ENCODE results near the gene KCNK5. TPM values are rescaled to one million over a fixed set of nuclear protein-coding genes. Genes with fewer than 3 reads are reported as not detected.

Gene KCNK5
- total and polyA plus RNA-seq, 9 of the 15 experiments (the other 6 are each of a cell fraction or from before 2014, with no cell fraction given) = 1.5 to 45.8 (median 25.8) TPM

DNA sequence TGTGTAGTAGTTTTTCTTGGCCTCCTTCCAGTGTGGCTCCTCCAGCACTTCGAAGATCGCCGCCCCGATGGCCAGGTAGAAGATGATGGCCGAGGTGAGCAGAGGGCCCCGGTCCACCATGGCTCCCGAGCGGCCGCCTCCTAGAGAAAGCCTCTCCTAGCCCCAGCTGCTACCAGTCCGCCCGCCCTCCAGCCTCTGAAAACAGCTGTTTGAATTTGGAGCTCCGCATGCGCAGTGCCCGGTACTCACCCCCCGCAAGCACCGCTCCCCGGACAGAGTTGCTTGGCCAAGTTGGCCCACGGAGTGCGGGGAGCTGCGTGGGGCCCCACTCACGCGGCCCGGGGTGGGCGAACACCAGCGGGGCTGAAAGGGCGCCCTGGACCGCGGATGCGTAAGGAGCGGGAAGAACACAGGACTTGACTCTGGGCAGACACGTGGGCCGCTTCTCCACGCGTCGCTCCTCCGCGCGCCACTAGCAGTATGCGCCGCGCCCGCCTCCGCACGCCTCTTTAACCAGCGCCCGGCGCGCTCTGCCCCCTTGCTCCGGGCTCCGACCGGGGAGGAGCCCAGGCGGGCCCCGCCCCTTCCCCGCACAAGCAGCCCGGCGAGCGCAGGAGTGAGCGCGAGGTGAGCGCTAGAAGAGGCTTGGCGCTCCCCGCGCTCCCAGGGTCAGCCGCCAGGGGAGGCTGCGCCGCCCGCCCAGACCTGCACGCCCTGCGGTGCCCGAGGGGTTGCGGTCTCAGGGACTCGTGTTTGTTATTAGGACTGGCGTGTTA lies at the start of gene KCNK5 (continued):
- TF ChIP-seq GATAD2B (IDR thresholded peaks at IDR 0.05; ENCODE audit: borderline replicate concordance) (peak; percentile 91; the same call in 1 of the 2 replicates), BRD9 (IDR thresholded peaks at IDR 0.05; ENCODE audit: low read depth, partially characterized antibody) (no peak), ILK (tag; IDR thresholded peaks at IDR 0.05; ENCODE audit: borderline replicate concordance, low read depth) (no peak), DDX20 (tag; IDR thresholded peaks at IDR 0.05; ENCODE audit: low read depth) (no peak), MCM7 (IDR thresholded peaks at IDR 0.05) (no peak), LEF1 (IDR thresholded peaks at IDR 0.05) (0 out of 2 replicates have a peak, but pooled peaks have one; percentile 32), ZNF75A (CRISPR knock-in tag; IDR thresholded peaks at IDR 0.05) (no peak), ZNF695 (CRISPR knock-in tag; IDR thresholded peaks at IDR 0.05) (no peak), CSDE1 (IDR thresholded peaks at IDR 0.05) (no peak), TGIF2 (CRISPR knock-in tag; IDR thresholded peaks at IDR 0.05) (peak; percentile 90; the same call in 1 of the 2 replicates), LARP7 (IDR thresholded peaks at IDR 0.05) (no peak), MTA3 (IDR thresholded peaks at IDR 0.05; ENCODE audit: borderline replicate concordance) (peak; percentile 97), ZFP1 (CRISPR knock-in tag; IDR thresholded peaks at IDR 0.05) (no peak)
- TF ChIP-seq, protein P1, sequence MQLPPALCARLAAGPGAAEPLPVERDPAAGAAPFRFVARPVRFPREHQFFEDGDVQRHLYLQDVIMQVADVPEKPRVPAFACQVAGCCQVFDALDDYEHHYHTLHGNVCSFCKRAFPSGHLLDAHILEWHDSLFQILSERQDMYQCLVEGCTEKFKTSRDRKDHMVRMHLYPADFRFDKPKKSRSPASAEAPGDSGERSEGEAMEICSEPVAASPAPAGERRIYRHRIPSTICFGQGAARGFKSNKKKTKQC (CRISPR knock-in tag; IDR thresholded peaks at IDR 0.05) = peak; percentile 74; the same call in 1 of the 2 replicates
- TF ChIP-seq, protein P2, sequence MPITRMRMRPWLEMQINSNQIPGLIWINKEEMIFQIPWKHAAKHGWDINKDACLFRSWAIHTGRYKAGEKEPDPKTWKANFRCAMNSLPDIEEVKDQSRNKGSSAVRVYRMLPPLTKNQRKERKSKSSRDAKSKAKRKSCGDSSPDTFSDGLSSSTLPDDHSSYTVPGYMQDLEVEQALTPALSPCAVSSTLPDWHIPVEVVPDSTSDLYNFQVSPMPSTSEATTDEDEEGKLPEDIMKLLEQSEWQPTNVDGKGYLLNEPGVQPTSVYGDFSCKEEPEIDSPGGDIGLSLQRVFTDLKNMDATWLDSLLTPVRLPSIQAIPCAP (CRISPR knock-in tag; IDR thresholded peaks at IDR 0.05; ENCODE audit: borderline replicate concordance) = no peak
- TF ChIP-seq, protein P3, sequence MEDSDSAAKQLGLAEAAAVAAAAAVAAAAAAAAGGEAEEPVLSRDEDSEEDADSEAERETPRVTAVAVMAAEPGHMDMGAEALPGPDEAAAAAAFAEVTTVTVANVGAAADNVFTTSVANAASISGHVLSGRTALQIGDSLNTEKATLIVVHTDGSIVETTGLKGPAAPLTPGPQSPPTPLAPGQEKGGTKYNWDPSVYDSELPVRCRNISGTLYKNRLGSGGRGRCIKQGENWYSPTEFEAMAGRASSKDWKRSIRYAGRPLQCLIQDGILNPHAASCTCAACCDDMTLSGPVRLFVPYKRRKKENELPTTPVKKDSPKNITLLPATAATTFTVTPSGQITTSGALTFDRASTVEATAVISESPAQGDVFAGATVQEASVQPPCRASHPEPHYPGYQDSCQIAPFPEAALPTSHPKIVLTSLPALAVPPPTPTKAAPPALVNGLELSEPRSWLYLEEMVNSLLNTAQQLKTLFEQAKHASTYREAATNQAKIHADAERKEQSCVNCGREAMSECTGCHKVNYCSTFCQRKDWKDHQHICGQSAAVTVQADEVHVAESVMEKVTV (CRISPR knock-in tag; IDR thresholded peaks at IDR 0.05) = peak; percentile 36; the same call in 1 of the 2 replicates
- TF ChIP-seq, protein P4, sequence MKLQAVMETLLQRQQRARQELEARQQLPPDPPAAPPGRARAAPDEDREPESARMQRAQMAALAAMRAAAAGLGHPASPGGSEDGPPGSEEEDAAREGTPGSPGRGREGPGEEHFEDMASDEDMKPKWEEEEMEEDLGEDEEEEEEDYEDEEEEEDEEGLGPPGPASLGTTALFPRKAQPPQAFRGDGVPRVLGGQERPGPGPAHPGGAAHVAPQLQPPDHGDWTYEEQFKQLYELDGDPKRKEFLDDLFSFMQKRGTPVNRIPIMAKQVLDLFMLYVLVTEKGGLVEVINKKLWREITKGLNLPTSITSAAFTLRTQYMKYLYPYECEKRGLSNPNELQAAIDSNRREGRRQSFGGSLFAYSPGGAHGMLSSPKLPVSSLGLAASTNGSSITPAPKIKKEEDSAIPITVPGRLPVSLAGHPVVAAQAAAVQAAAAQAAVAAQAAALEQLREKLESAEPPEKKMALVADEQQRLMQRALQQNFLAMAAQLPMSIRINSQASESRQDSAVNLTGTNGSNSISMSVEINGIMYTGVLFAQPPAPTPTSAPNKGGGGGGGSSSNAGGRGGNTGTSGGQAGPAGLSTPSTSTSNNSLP (IDR thresholded peaks at IDR 0.05; ENCODE audit: borderline replicate concordance, low read depth, low read length) = no peak
